IMR-90 (cell line): ENCODE data around the gene CIDEA. TPM values are rescaled to one million over a fixed set of nuclear protein-coding genes. Genes with fewer than 3 reads are reported as not detected.

Experiments used
- ATAC-seq: fragments of 200-7000 bp; cut with Tn5 transposase; 2 replicates; pipeline ENCODE4 v1.9.1; 2020; ENCODE audit warnings: low read depth, mild to moderate bottlenecking, moderate library complexity
- BruUV-seq: library from RNA; stranded (reverse); fragments of 400-500 nt; replicated peaks from 2 replicates; lab custom pipeline; 2021; lab: Mats Ljungman, UMichigan
- CTCF ChIA-PET: fragments of 300-600 bp; formaldehyde crosslinking; extraction: SDS; loops from one replicate; lab custom pipeline; 2021; ENCODE audit warnings: antibody characterized with exemption; lab: Yijun Ruan, JAX
- POLR2A ChIA-PET: fragments of 300-600 bp; sonication (Branson Sonifier 250); formaldehyde crosslinking; loops from one replicate; lab custom pipeline; 2022; ENCODE audit warnings: antibody characterized with exemption; ENCODE audit not compliant: unreplicated experiment; lab: Charles Lee
- DNase-seq: peaks from one replicate; pipeline ENCODE4 v3.0.0; 2013
- H2AFZ ChIP-seq: replicated peaks from 2 replicates; pipeline ENCODE3; 2013; ENCODE audit warnings: low read length, mild to moderate bottlenecking; ENCODE audit not compliant: poor library complexity
- H2AK5ac ChIP-seq: 2 replicates; pipeline ENCODE4 v1.6.1; 2013; ENCODE audit warnings: low read depth, low read length, inconsistent platforms
- H2AK9ac ChIP-seq: replicated peaks from 2 replicates; pipeline ENCODE3; 2013; ENCODE audit warnings: mild to moderate bottlenecking, low read depth, low read length, moderate library complexity; ENCODE audit not compliant: poor library complexity
- H2BK120ac ChIP-seq: 2 replicates; pipeline ENCODE4 v1.6.1; 2013; ENCODE audit warnings: low read depth, low read length, inconsistent platforms
- H2BK15ac ChIP-seq: 3 replicates; pipeline ENCODE4 v1.6.1; 2013; ENCODE audit warnings: low read depth, low read length, inconsistent platforms
- H2BK20ac ChIP-seq: 2 replicates; pipeline ENCODE4 v1.6.1; 2013; ENCODE audit warnings: low read depth, mild to moderate bottlenecking, inconsistent platforms, low read length, moderate library complexity
- H2BK5ac ChIP-seq: 2 replicates; pipeline ENCODE4 v1.6.1; 2013; ENCODE audit warnings: mild to moderate bottlenecking, low read depth, low read length, inconsistent platforms; ENCODE audit not compliant: poor library complexity, severe bottlenecking
- H3K14ac ChIP-seq: replicated peaks from 2 replicates; pipeline ENCODE4 v1.6.1; 2013; ENCODE audit warnings: low read depth, low read length, inconsistent platforms
- H3K18ac ChIP-seq: 2 replicates; pipeline ENCODE4 v1.6.1; 2013; ENCODE audit warnings: low read depth, low read length, control low read depth
- H3K23ac ChIP-seq: 2 replicates; pipeline ENCODE4 v1.6.1; 2013; ENCODE audit warnings: low read depth, low read length, inconsistent platforms
- H3K27ac ChIP-seq: 2 replicates; pipeline ENCODE4 v1.5.1; 2013; ENCODE audit warnings: mild to moderate bottlenecking, control low read depth, low read length; ENCODE audit not compliant: insufficient read depth
- H3K27me3 ChIP-seq: 2 replicates; pipeline ENCODE4 v1.6.1; 2013; ENCODE audit warnings: low read length; ENCODE audit not compliant: control insufficient read depth, insufficient read depth
- H3K36me3 ChIP-seq: 2 replicates; pipeline ENCODE4 v1.6.1; 2013; ENCODE audit warnings: low read length, mixed read lengths; ENCODE audit not compliant: control insufficient read depth, insufficient read depth
- H3K4ac ChIP-seq: 2 replicates; pipeline ENCODE4 v1.6.1; 2013; ENCODE audit warnings: low read depth, low read length, inconsistent platforms
- H3K4me1 ChIP-seq: 2 replicates; pipeline ENCODE4 v1.6.1; 2013; ENCODE audit warnings: low read length, mixed read lengths; ENCODE audit not compliant: control insufficient read depth, insufficient read depth
- H3K4me2 ChIP-seq: 2 replicates; pipeline ENCODE4 v1.6.1; 2013; ENCODE audit warnings: low read depth, mild to moderate bottlenecking, control low read depth, low read length, moderate library complexity
- H3K4me3 ChIP-seq: 2 replicates; pipeline ENCODE4 v1.5.1; 2013; ENCODE audit warnings: low read depth, mild to moderate bottlenecking, control low read depth, low read length, moderate library complexity; ENCODE audit not compliant: insufficient read depth
- H3K56ac ChIP-seq: 2 replicates; pipeline ENCODE4 v1.6.1; 2013; ENCODE audit warnings: low read length, inconsistent platforms; ENCODE audit not compliant: insufficient read depth; ENCODE audit errors: extremely low read depth
- H3K79me1 ChIP-seq, 2 experiments: 2 replicates each; pipeline ENCODE4 v1.6.1; 2013; ENCODE audit warnings: low read length in 2 of 2, inconsistent platforms in 1 of 2, low read depth in 1 of 2
- H3K9ac ChIP-seq: 2 replicates; pipeline ENCODE4 v1.6.1; 2013; ENCODE audit warnings: low read depth, low read length, control low read depth
- H3K9me1 ChIP-seq: 2 replicates; pipeline ENCODE4 v1.6.1; 2013; ENCODE audit warnings: low read length, inconsistent platforms; ENCODE audit not compliant: insufficient read depth
- H3K9me3 ChIP-seq: 2 replicates; pipeline ENCODE4 v1.6.1; 2013; ENCODE audit warnings: low read length; ENCODE audit not compliant: control insufficient read depth, insufficient read depth
- H4K20me1 ChIP-seq: 2 replicates; pipeline ENCODE4 v1.6.1; 2013; ENCODE audit warnings: low read length, inconsistent platforms; ENCODE audit not compliant: insufficient read depth
- H4K5ac ChIP-seq: 2 replicates; pipeline ENCODE4 v1.6.1; 2013; ENCODE audit warnings: mild to moderate bottlenecking, low read depth, low read length, control low read depth
- H4K8ac ChIP-seq, 2 experiments: 2 replicates each; pipeline ENCODE4 v1.6.1; 2013; ENCODE audit warnings: low read depth in 2 of 2, low read length in 2 of 2, control low read depth in 1 of 2, inconsistent platforms in 1 of 2
- H4K91ac ChIP-seq: 2 replicates; pipeline ENCODE4 v1.6.1; 2013; ENCODE audit warnings: low read depth, low read length, inconsistent platforms; ENCODE audit not compliant: insufficient read depth
- CTCF ChIP-seq: conservative IDR thresholded peaks from 2 replicates; pipeline ENCODE4 v1.5.1; 2012; ENCODE audit warnings: mild to moderate bottlenecking, low read depth, low read length, improper control_type of control experiment
- FOS ChIP-seq: fragments of 150-350 bp; IDR thresholded peaks from 2 replicates; pipeline ENCODE4 v1.6.1; 2016; ENCODE audit warnings: low read depth, low read length
- SMC3 ChIP-seq: fragments of 150-350 bp; IDR thresholded peaks from 2 replicates; pipeline ENCODE4 v1.6.1; 2016; ENCODE audit warnings: low read depth, mild to moderate bottlenecking, antibody characterized with exemption, low read length, moderate library complexity
- WGBS, 2 experiments: methylation state at CpG; one replicate each; pipeline versions ENCODE4 v1.1.5 to v1.1.7; 2013; ENCODE audit warnings: missing lambda C conversion rate in 2 of 2; ENCODE audit not compliant: insufficient read length in 1 of 2; ENCODE audit errors: extremely low coverage in 2 of 2; 5-methylcytosine and 5-hydroxymethylcytosine counted together
- dilution Hi-C: fragments of 300-500 bp; cut with HindIII; formaldehyde crosslinking; loops from one replicate; pipeline ENCODE4 v1.14.3; 2018; ENCODE audit warnings: low sequenced_read_pairs; ENCODE audit not compliant: unreplicated experiment
- in situ Hi-C: fragments of 300-500 bp; cut with MboI; formaldehyde crosslinking; loops from 3 replicates; pipeline ENCODE4 v1.14.3; 2019; ENCODE audit warnings: low sequenced_read_pairs, inconsistent platforms, mixed read lengths
- intact Hi-C: fragments of 100-400 bp; cut with micrococcal nuclease; formaldehyde crosslinking; loops from 2 replicates; pipeline ENCODE4 v1.10.0; 2022
- polyA plus RNA-seq, 3 experiments: library from polyadenylated mRNA; depleted of rRNA; stranded (reverse); fragments of >200 nt; gene quantifications; 2 replicates each; pipeline ENCODE4 v1.2.3, GENCODE V29; 2012; ENCODE audit warnings: low replicate concordance in 1 of 3
- total RNA-seq: library from RNA; depleted of rRNA; stranded (reverse); fragments of >200 nt; gene quantifications from 2 replicates; pipeline ENCODE4 v1.2.3, GENCODE V29; 2012

The CIDEA gene
- total and polyA plus RNA-seq, 2 of the 4 experiments (the other 2 are of a cell fraction): not detected

- Histone ChIP-seq H2BK20ac (no peak overlapping the region), H3K27ac (peak overlapping the region; percentile 31; the same call in 1 of the 2 replicates), H2BK5ac (no peak overlapping the region), H4K5ac (no peak overlapping the region), H4K8ac (no peak overlapping the region), H3K4me3 (no peak overlapping the region), H3K56ac (no peak overlapping the region), H3K27me3 (no peaks in the 10 kb centered on the region), H3K4ac (no peak overlapping the region), H3K9ac (no peak overlapping the region), H3K4me2 (no peak overlapping the region), H3K23ac (no peak overlapping the region; the same call in 1 of the 2 replicates), H4K91ac (no peak overlapping the region), H2BK15ac (no peak overlapping the region), H4K20me1 (peaks cover 93% of the 10 kb centered on the region), H3K36me3 (peaks cover 62% of the 10 kb centered on the region), H3K4me1 (peaks cover 17% of the 10 kb centered on the region), H3K18ac (no peak overlapping the region), H3K14ac (no peak overlapping the region), H3K9me3 (no peaks in the 10 kb centered on the region), H2AK9ac (no peak overlapping the region), H2AFZ (no peak overlapping the region), H2AK5ac (no peak overlapping the region), H3K9me1 (peaks cover 7% of the 10 kb centered on the region; the same call in 1 of the 2 replicates), H3K79me1 (peaks cover 39 to 68% of the 10 kb centered on the region in 2 experiments), H2BK120ac (no peak overlapping the region)
- in situ Hi-C loops (no loop called here), intact Hi-C loops (no loop called here), dilution Hi-C loops (no loop called here)
- 63% methylated on average over 3 of the region's 5 CpGs; no CpG with 5 or more reads in 1 of the 2 experiments for WGBS, 2 experiments
- no peak for DNase-seq
- ChIA-PET POLR2A (interaction anchor here (0.9 kb wide), 1 partner anchor 39 kb away, joined by 3 read pairs; no protein-coding TSS in a partner anchor), CTCF (interaction anchor here (1.1 to 2.3 kb wide), 3 partner anchors 11 to 80 kb away, joined by 3 to 5 read pairs (median 3); no protein-coding TSS in a partner anchor)
- BruUV-seq: no TSS peak
- ATAC-seq: no peak
- no peak for TF ChIP-seq FOS
- TF ChIP-seq SMC3: no peak
- TF ChIP-seq CTCF: no peak
These were observed 64.2 kb downstream of the CIDEA start for GRCh38 chr18:12318334-12318697.
